ENCODE data around the gene TRIML1. TPM values are rescaled to one million over a fixed set of nuclear protein-coding genes. Genes with fewer than 3 reads are reported as not detected.

Gene TRIML1
- total RNA-seq (2013; cell fraction: nucleolus; rRNA removed), result not detected in 2 replicates
- total RNA-seq (2014; rRNA removed), result not detected in 2 replicates
- total RNA-seq (2014; rRNA removed; fragmentation: Illumina TruSeq; extraction: Trizol), result not detected in 2 replicates
- total RNA-seq (2021), result not detected in 2 replicates
- not detected for polyA plus RNA-seq (2011; ENCODE audit: low read depth)
- polyA plus RNA-seq (2011; rRNA removed), result not detected in 2 replicates
- polyA plus RNA-seq (2011; cell fraction: cytosol; rRNA removed), result not detected in 2 replicates
- not detected in 2 replicates for polyA plus RNA-seq (2011; cell fraction: nucleus; rRNA removed)
- not detected in 2 replicates for polyA plus RNA-seq (2012)
- polyA plus RNA-seq (2014; fragmentation: Illumina TruSeq; extraction: Trizol), result not detected in 2 replicates
- not detected for polyA plus RNA-seq (2014; fragmentation: Nextera tagmentation; extraction: Ambion mirVana)
- not detected in 2 replicates for polyA plus RNA-seq (2014; rRNA removed)
- not detected for polyA plus RNA-seq (2016; fragmentation: Nextera tagmentation; extraction: Ambion mirVana)
- polyA minus RNA-seq (2011; rRNA and poly(A)+ RNA removed), result not detected in 2 replicates
- not detected in 2 replicates for polyA minus RNA-seq (2011; cell fraction: cytosol; rRNA and poly(A)+ RNA removed)
- polyA minus RNA-seq (2011; cell fraction: nucleus; rRNA and poly(A)+ RNA removed), result not detected in 2 replicates
- Bru-seq, nascent RNA, result not detected
- BruChase-seq, experiment 1, labeled RNA remaining after a 6-hour chase, result not detected
- not detected for BruChase-seq, experiment 2, labeled RNA remaining after a 2-hour chase
- long read RNA-seq, experiment 1, result 0 reads
- long read RNA-seq, experiment 2, result 0 reads

GRCh38 chr4:188139141-188139540, at the start of gene TRIML1:
TRIML1 (plus strand) TSS chr4:188139441; CDS start chr4:188139559, 118 bp downstream.
- SMC1A ChIA-PET (ENCODE audit: uncharacterized antibody, unreplicated experiment), result no interaction called here
- FAIRE-seq, result no peak
- Histone ChIP-seq H3K36me3 (ENCODE audit: control insufficient read depth in 2 of 2, insufficient read depth in 2 of 2, low read length in 1 of 2) (no peaks in the 10 kb centered on the region), H3K9me3 (replicated peaks; ENCODE audit: control insufficient read depth, insufficient read depth, low read length) (peaks cover 1% of the 10 kb centered on the region; the same call in 1 of the 3 replicates), H3K9ac (ENCODE audit: control insufficient read depth, insufficient read depth, low read length) (no peak within 1 kb of the TSS), H3K4me3 (no peak within 1 kb of the TSS), H3K27ac (ENCODE audit: control insufficient read depth, insufficient read depth) (no peak within 1 kb of the TSS), H2AFZ (ENCODE audit: control insufficient read depth, low read depth, low read length) (no peak within 1 kb of the TSS), H3K4me2 (ENCODE audit: control insufficient read depth, insufficient read depth) (no peak within 1 kb of the TSS), H3K27me3 (replicated peaks in 1 of 2; ENCODE audit: control insufficient read depth in 2 of 2, insufficient read depth in 2 of 2, low read length in 1 of 2) (no peaks in the 10 kb centered on the region), H3K4me1 (ENCODE audit: control insufficient read depth, insufficient read depth, low read length) (no peaks in the 10 kb centered on the region), H3K79me2 (ENCODE audit: control insufficient read depth, insufficient read depth, low read length) (no peaks in the 10 kb centered on the region), H4K20me1 (ENCODE audit: control insufficient read depth, insufficient read depth) (no peaks in the 10 kb centered on the region)
- POLR2A ChIA-PET, result no interaction called here
- ATAC-seq, result no peak
- no TSS peak for BruUV-seq (replicated peaks)
- RAD21 ChIA-PET (ENCODE audit: unreplicated experiment), result interaction anchor here (0.6 kb wide), 1 partner anchor 1661 kb away, joined by 3 read pairs; no protein-coding TSS in a partner anchor
- WGBS (ENCODE audit: insufficient coverage, insufficient replicate concordance, low lambda C conversion rate, missing lambda C conversion rate), result 15% methylated on average over 3 of the region's 3 CpGs
- in situ Hi-C loops (cut with MboI) (no loop called here), intact Hi-C loops (cut with micrococcal nuclease; ENCODE audit: unreplicated experiment) (no loop called here)
- no peak for DNase-seq (ENCODE audit: low read depth, low spot score)
- no peak for TF ChIP-seq MTA3 (IDR thresholded peaks at IDR 0.05; ENCODE audit: borderline replicate concordance, low read length)
- TF ChIP-seq SMARCA5 (IDR thresholded peaks at IDR 0.05), result no peak
- TF ChIP-seq, protein P1, sequence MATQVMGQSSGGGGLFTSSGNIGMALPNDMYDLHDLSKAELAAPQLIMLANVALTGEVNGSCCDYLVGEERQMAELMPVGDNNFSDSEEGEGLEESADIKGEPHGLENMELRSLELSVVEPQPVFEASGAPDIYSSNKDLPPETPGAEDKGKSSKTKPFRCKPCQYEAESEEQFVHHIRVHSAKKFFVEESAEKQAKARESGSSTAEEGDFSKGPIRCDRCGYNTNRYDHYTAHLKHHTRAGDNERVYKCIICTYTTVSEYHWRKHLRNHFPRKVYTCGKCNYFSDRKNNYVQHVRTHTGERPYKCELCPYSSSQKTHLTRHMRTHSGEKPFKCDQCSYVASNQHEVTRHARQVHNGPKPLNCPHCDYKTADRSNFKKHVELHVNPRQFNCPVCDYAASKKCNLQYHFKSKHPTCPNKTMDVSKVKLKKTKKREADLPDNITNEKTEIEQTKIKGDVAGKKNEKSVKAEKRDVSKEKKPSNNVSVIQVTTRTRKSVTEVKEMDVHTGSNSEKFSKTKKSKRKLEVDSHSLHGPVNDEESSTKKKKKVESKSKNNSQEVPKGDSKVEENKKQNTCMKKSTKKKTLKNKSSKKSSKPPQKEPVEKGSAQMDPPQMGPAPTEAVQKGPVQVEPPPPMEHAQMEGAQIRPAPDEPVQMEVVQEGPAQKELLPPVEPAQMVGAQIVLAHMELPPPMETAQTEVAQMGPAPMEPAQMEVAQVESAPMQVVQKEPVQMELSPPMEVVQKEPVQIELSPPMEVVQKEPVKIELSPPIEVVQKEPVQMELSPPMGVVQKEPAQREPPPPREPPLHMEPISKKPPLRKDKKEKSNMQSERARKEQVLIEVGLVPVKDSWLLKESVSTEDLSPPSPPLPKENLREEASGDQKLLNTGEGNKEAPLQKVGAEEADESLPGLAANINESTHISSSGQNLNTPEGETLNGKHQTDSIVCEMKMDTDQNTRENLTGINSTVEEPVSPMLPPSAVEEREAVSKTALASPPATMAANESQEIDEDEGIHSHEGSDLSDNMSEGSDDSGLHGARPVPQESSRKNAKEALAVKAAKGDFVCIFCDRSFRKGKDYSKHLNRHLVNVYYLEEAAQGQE (IDR thresholded peaks at IDR 0.05; ENCODE audit: low read depth, low read length), result no peak
- CTCF ChIA-PET, result no interaction called here

Data from GM12878 (cell line).